WTC11 (cell line): ENCODE measurements around the gene PCNX1.

Experiments
- CTCF ChIP-seq: fragments of 200-600 bp; IDR thresholded peaks from 2 replicates; pipeline ENCODE4 v1.8.0; 2022; ENCODE audit warnings: antibody characterized with exemption
- EMX1 ChIP-seq: fragments of 250-450 bp; sonication (Bioruptor Pico); IDR thresholded peaks from 2 replicates; pipeline ENCODE4 v1.8.0; 2021; ENCODE audit warnings: mild to moderate bottlenecking
- FOXP1 ChIP-seq: sonication (generic); formaldehyde crosslinking; IDR thresholded peaks from 2 replicates; pipeline ENCODE4 v1.8.0; 2022; ENCODE audit warnings: missing genetic modification reagents, mild to moderate bottlenecking, moderate library complexity, borderline replicate concordance
- NFATC4 ChIP-seq: fragments of 250-450 bp; sonication (Bioruptor Pico); IDR thresholded peaks from 2 replicates; pipeline ENCODE4 v1.9.0; 2021; ENCODE audit warnings: mild to moderate bottlenecking
- NR2C2 ChIP-seq: sonication (generic); formaldehyde crosslinking; IDR thresholded peaks from 2 replicates; pipeline ENCODE4 v1.8.0; 2022; ENCODE audit warnings: mild to moderate bottlenecking, missing genetic modification reagents
- SOX15 ChIP-seq: fragments of 250-450 bp; sonication (Bioruptor Pico); IDR thresholded peaks from 2 replicates; pipeline ENCODE4 v1.9.0; 2021; ENCODE audit warnings: mild to moderate bottlenecking
- TCF7 ChIP-seq: sonication (generic); formaldehyde crosslinking; IDR thresholded peaks from 2 replicates; pipeline ENCODE4 v1.8.0; 2022; ENCODE audit warnings: mild to moderate bottlenecking, low read depth, missing genetic modification reagents, moderate library complexity
- USF2 ChIP-seq: sonication (generic); formaldehyde crosslinking; IDR thresholded peaks from 2 replicates; pipeline ENCODE4 v1.8.1; 2023; ENCODE audit warnings: mild to moderate bottlenecking, missing genetic modification reagents, moderate library complexity
- ZNF219 ChIP-seq: sonication (generic); formaldehyde crosslinking; IDR thresholded peaks from 2 replicates; pipeline ENCODE4 v1.8.0; 2023; ENCODE audit warnings: missing genetic modification reagents, mild to moderate bottlenecking, borderline replicate concordance
- ZNF416 ChIP-seq: fragments of 250-450 bp; sonication (Bioruptor Pico); IDR thresholded peaks from 2 replicates; pipeline ENCODE4 v1.9.0; 2021; ENCODE audit warnings: mild to moderate bottlenecking, inconsistent platforms
- ZNF512 ChIP-seq: sonication (generic); formaldehyde crosslinking; IDR thresholded peaks from 2 replicates; pipeline ENCODE4 v1.8.1; 2022; ENCODE audit warnings: missing genetic modification reagents, borderline replicate concordance
- TF ChIP-seq, protein P1 (sequence below): sonication (generic); formaldehyde crosslinking; IDR thresholded peaks from 2 replicates; pipeline ENCODE4 v1.8.0; 2022; ENCODE audit warnings: missing genetic modification reagents
- TF ChIP-seq, protein P2 (sequence below): sonication (generic); formaldehyde crosslinking; IDR thresholded peaks from 2 replicates; pipeline ENCODE4 v1.8.0; 2022; ENCODE audit warnings: mild to moderate bottlenecking, missing genetic modification reagents
- TF ChIP-seq, protein P3 (sequence below): sonication (generic); formaldehyde crosslinking; IDR thresholded peaks from 2 replicates; pipeline ENCODE4 v1.8.1; 2022; ENCODE audit warnings: low read depth, mild to moderate bottlenecking, moderate library complexity, missing genetic modification reagents, borderline replicate concordance

DNA sequence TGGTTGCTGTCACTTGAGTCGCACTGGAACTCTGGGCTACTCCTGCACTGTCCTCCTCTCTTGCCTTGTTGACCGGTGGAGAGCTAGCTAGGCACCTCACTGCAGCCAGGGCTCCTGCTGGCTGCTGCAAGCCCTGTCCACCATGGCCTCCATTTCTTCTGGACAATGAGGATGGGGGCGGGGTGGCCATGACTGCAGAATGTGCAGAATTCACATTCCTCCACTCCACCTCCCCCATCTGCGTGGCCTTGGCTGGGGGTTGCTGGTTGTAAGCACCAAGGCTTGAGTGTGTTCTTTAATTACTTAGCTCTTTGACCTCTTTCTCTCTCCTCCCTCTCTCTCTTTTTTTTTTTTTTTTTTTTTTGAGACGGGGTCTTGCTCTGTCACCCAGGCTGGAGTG is 248.5 kb downstream of the PCNX1 start:
- no peak for TF ChIP-seq FOXP1 (CRISPR knock-in tag)
- TF ChIP-seq CTCF = no peak
- no peak for TF ChIP-seq ZNF512 (CRISPR knock-in tag)
- no peak for TF ChIP-seq ZNF219 (CRISPR knock-in tag)
- TF ChIP-seq, protein P1, sequence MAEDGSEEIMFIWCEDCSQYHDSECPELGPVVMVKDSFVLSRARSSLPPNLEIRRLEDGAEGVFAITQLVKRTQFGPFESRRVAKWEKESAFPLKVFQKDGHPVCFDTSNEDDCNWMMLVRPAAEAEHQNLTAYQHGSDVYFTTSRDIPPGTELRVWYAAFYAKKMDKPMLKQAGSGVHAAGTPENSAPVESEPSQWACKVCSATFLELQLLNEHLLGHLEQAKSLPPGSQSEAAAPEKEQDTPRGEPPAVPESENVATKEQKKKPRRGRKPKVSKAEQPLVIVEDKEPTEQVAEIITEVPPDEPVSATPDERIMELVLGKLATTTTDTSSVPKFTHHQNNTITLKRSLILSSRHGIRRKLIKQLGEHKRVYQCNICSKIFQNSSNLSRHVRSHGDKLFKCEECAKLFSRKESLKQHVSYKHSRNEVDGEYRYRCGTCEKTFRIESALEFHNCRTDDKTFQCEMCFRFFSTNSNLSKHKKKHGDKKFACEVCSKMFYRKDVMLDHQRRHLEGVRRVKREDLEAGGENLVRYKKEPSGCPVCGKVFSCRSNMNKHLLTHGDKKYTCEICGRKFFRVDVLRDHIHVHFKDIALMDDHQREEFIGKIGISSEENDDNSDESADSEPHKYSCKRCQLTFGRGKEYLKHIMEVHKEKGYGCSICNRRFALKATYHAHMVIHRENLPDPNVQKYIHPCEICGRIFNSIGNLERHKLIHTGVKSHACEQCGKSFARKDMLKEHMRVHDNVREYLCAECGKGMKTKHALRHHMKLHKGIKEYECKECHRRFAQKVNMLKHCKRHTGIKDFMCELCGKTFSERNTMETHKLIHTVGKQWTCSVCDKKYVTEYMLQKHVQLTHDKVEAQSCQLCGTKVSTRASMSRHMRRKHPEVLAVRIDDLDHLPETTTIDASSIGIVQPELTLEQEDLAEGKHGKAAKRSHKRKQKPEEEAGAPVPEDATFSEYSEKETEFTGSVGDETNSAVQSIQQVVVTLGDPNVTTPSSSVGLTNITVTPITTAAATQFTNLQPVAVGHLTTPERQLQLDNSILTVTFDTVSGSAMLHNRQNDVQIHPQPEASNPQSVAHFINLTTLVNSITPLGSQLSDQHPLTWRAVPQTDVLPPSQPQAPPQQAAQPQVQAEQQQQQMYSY = no peak
- TF ChIP-seq, protein P2, sequence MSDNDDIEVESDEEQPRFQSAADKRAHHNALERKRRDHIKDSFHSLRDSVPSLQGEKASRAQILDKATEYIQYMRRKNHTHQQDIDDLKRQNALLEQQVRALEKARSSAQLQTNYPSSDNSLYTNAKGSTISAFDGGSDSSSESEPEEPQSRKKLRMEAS (CRISPR knock-in tag) = no peak
- TF ChIP-seq EMX1 (CRISPR knock-in tag) = no peak
- no peak for TF ChIP-seq SOX15 (CRISPR knock-in tag)
- TF ChIP-seq, protein P3, sequence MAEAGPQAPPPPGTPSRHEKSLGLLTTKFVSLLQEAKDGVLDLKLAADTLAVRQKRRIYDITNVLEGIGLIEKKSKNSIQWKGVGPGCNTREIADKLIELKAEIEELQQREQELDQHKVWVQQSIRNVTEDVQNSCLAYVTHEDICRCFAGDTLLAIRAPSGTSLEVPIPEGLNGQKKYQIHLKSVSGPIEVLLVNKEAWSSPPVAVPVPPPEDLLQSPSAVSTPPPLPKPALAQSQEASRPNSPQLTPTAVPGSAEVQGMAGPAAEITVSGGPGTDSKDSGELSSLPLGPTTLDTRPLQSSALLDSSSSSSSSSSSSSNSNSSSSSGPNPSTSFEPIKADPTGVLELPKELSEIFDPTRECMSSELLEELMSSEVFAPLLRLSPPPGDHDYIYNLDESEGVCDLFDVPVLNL (CRISPR knock-in tag) = no peak
- no peak for TF ChIP-seq USF2 (CRISPR knock-in tag)
- TF ChIP-seq NFATC4 (CRISPR knock-in tag) = no peak
- no peak for TF ChIP-seq TCF7
- no peak for TF ChIP-seq NR2C2 (CRISPR knock-in tag)
- TF ChIP-seq ZNF416 (CRISPR knock-in tag) = no peak
